Activated CD4-positive, alpha-beta T cell treated with anti-CD3 and anti-CD28 coated beads, Interleukin-2, amount 50 U/mL, for 4 hours (primary cell): ENCODE results near the gene ICA1.

Source experiments
- DNase-seq, 2 experiments: peaks; one replicate each; pipeline ENCODE4 v3.0.0-alpha.2; 2020

The ICA1 gene

DNA sequence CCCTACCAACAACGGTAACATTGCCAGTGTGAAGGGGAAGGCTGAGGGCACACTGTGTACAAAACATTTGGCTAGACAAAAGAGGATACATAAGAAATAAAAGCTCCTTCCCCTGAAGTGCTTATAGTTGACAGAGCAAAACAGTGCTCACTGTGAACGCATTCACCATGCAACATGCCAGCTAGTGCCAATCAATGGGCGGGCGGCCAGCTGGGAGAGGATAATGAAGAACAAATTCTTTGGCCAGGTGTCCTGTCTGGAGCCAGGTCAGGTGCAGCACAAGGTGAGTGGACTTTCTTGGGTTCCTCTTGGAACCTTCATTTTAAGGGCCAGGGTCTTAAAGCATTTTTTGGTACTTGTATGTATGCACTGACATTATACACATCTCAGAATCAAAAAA lies 106.1 kb downstream of the ICA1 start:
- no peak for DNase-seq

DNA sequence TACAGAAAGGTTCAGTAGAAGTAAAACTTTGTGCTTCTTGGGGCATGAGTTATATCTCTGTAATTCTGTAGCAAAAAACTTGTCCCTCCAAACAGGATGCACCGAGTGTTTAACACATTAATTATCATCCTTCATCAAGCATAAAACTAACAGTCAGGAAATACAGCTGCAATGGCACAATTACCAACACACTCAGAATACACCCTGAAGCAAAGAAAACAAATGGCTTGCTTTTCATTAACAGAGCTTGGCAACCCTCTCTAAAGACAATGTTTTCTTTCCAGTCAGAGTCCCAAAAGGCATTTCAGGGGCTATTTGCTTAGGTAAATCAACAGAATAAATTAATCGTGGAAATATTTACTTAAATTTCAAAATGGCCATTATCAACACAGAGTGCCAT lies 107.7 kb downstream of the ICA1 start:
- DNase-seq: no peak

DNA sequence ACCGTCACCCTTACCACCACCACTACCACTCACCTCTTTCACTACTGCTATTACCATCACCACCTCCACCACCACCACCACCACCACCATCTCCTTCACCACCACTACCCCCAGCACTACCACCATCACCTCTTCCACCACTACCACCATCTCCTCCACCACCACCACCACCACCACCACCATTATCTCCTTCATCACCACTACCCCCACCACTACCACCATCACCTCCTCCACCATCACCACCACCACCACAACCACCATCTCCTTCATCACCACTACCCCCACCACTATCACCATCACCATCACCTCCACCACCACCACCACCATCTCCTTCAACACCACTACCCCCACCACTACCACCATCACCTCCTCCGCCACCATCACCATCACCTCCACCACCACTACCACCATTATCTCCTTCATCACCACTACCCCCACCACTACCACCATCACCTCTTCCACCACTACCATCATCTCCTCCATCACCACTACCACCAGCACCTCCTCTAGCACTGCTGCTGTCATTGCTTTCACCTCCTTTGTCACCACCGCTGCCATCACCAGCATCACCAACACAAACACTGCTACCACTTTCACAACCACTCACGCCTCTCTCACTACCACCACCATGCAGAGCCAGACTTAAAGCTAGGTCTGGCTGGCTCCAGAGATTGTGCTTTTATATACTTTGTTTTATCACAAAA lies 109.3 kb downstream of the ICA1 start:
- DNase-seq: no peak

DNA sequence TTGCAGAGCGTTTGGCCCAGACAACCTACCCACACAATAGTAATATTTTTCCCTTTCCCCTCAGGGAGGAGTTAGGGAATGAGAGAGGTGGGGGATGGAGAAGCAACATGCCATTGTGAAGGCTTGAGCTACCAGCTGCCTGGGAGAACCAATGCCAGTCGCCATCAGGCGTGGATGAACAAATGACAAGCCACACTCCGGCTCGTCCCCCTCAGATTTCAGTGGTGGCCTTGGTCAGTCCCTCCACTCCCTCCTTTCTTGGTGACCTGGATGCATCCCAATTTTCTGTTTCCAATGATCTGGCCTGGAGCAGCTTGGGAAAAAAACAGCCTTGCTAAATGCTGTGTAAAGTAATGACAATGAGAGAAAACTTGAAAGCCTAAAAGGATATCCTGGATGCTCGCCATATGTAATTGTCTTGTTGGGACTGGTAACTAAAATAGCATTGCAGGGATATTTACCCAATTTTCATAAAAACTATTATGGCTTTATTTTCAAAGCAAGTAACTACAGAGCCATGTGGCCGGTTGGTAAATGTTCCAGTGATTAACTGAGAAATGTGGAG lies 110.7 kb downstream of the ICA1 start:
- no peak for DNase-seq

DNA sequence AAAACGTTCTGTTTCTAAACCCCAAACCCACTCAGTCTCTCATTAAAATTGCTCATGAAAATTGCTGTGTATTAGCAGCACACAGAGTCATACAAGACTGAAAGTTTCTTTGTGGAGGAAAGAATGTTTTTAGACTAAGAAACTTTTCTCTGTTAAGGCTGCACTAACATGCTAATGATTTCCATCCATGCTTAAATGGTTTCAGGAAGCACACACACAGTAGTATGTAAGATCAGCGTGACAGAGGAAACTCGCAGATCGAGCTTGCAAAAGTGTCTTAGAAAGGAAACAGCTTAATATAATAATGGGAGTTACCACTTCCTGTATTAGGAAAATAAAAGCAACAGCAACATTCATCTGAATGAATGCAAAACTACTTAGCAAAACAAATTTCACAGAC lies 112.7 kb downstream of the ICA1 start:
- DNase-seq: no peak

DNA sequence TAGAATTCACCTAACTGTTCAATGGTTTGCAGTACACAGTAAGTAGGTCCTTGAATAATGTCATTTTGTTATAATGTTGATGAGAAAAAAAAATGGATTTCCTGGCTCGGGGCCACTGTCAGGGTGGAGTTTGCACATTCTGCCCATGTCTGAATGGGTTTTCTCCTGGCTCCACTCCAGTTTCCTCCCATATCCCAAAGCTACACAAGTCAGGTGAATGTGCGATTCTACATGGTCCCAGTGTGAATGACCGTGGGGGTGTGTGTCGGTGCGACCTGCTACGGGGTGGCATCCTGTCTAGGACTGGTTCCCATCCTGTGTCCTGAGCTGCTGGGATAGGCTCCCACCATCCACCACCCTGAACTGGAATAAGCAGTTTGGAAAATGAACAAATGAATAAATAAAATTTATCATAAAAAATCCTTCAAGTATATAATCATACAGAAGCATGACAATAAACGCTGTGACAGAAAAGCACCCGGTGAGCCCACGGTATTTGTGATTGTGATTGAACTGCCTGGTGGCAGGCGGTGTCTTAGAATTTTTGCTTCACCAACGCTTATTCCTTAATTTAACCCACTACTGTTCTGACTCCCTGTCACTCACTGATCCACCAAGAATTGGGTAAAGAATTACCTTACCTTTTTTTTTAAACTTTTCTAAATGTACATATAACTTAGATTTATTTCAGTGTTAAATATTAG lies 114.1 kb downstream of the ICA1 start:
- no peak for DNase-seq

DNA sequence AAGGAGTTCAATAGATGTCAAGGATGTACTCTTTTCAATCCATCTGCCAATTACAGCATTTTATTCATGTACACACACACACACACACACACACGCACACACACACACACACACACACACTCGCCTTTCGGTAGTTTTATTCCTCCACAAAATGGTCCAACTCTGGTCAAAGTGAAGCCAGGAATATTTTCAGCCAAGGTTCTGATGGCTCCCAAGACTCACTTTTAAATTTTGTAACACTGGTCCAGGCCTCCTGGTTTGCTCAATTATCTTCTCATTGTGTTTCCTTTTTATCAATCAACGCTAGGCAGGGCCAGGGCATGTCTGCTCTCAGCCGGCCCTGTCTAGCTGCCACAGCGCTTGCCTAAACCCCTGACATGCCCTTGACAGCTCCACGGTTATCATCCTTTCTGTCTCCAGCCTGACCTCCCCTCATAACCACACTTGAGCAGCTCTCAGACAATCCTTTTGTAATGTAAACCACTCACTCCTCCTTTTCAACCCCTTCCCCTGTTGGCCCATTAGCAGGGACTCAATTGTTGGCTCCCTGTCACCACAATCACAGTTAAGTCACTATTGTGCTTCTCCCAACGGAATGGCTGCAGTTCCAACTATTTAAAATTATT lies 115.1 kb downstream of the ICA1 start:
- DNase-seq: no peak

DNA sequence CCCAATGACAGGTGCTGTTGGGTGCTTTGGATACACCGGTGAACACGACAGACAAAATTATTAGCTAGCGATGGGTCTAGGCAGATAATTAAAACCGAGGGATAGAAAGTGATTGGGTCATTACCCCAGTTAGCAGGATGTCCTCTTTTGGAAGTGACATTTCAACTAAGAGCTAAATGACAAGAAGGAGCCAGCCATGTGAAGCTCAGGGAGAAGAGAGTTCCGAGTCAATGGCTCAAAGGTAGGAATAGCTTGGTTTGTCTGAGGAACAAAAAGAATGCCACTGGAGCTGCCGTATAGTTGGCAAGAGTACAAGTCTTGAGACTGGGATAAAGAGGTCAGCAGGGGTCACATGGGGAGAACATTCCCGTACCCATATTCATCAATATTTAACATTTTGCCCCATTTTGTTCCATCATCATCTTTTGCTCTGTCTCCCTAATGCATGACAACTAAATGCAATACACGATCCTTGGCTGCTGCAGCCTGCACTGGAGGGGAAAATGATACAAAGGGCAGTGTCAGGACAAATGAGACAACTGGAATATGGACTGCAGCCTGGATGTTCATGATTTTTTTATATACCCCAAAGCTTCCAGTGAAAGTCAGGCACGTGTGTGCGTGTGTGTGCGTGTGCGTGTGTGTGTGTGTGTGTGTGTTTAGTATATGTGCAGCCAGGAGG lies 115.7 kb downstream of the ICA1 start:
- DNase-seq: no peak

DNA sequence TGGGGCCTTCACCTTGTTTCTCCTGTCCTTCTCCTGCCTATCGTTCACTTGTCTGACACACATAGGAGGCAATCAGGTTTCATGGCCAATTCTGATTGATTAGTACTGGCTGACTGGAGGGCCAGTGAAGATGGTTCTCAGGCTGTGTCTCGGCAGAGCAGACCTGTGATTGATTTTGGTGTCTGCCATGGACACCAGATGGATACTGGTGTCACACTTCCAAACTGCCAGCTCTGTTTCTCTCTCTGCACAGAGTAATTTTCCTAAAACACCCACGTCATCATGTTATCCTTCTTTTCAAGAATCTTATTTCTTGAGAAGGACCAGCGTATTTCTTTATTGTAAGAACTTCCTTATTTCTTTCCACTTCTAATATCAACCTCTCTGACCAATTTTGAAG lies 117.1 kb downstream of the ICA1 start:
- no peak for DNase-seq

DNA sequence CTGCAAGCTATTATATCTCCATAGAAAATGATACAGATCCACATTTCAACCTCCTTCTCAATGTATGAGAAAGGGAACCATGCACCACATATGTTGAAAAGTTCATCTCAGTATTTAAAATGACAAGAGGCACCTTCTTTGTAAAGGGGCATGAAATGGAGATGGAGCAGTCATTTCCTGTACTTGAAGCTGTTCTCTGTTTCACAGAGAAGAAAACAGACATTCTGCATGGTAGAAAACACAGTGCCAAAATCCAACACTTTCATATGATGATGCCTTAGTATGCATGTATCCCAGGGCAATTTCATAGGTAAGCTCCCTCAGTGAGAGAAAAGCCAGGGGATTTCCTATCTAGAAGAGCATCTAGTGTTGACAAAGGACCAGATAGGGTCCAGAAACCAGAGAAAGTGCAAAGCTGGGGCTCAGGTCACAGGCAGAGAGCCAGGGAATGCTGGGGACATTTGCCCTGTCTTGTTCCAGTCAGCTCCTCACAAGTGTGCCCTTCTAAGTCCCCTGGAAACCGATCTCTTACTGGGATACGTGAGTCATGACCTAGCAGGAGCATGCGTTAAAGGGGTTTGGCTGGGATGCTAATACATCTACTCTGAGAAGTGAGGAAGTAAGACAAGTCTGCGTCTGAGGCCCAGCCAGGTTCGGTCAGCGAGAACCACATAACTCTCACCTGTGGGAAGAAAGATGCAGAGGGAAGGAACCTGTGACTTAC lies 118.7 kb downstream of the ICA1 start:
- no peak for DNase-seq

DNA sequence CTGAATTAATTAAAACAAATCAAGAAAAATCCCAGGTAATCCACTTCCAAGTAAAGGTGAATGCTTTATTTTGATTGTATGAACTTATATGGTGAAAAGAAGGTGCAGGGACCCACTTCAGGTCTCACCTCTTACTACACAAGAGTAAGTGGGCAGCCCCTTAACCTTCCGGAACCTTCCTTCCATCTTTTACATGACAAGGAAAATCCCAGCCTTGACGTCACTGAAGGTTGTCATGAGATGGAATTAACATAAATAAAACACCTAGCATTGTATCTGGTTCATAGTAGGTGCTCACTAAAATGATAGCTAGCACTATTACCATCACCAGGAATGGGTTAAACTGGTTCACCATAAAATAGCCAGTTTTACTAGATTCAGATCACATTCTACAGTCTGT lies 119.5 kb downstream of the ICA1 start:
- no peak for DNase-seq

DNA sequence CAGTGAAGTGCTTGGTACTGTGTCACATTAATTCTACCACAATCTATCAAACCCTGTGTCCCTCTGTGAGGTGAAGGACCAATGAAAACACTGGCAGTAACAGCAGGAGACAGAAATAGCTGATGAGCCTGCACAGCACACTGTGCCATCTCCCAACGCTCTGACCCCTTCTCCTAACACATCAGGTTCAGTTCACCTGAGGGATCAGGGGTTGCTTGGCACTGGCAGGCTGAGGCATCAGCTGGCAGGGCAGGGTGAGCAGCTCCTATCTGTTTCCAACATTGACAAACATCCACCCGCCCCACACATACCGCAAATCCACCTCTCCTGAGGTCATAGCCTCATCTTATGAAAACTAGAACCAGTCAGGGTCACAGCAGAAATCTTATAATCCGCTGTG lies 120.9 kb downstream of the ICA1 start:
- DNase-seq: no peak

DNA sequence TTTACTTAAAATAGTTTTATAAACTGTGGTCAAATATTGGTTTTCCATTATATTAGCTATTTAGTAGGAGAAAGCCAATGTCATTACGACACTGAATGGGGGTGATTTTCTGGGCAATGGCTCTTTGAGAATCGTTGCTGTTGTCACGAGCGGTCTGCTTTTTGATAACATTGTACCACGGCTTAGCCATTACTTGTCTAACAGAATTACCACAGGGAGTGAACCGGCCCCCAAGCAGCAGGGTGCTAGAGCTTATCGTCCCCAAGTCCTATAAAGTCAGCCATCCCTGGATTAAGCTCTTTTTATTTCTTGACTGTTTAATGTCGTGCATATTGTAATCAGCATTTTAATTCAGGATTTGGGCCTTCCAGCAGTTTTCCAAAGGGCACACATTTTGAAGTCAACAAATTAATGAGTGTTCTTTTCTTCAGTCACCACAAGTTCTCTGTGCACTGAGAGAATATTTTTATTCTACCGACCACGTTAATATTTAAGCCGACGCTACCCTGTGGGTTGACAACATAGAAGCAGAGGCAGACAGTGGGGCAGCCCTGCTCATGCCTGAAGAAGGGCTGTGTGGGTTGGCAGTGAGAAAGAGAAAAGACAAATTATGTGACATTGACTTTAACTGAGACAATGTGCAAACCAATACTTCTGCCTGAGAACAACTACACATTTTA lies 125.8 kb downstream of the ICA1 start:
- no peak for DNase-seq

DNA sequence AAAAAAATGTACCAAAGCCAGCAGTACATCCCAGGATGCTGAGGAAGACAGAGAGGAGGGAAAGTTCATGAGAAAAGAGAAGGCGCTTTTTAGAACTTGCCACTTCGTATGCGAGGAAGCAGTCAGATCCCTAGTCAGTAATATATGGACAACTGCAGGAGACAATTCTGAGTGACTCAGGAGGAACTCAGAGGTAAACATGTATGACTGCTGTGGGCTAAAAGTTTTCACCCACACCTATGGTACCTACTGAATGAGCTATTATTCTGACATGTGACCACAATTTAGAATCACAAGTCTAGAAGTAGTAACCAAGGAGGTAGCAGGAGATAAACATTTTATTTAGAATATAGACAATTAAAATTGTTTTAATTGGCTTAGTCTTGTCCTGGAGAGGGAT lies 126.5 kb downstream of the ICA1 start:
- no peak for DNase-seq

DNA sequence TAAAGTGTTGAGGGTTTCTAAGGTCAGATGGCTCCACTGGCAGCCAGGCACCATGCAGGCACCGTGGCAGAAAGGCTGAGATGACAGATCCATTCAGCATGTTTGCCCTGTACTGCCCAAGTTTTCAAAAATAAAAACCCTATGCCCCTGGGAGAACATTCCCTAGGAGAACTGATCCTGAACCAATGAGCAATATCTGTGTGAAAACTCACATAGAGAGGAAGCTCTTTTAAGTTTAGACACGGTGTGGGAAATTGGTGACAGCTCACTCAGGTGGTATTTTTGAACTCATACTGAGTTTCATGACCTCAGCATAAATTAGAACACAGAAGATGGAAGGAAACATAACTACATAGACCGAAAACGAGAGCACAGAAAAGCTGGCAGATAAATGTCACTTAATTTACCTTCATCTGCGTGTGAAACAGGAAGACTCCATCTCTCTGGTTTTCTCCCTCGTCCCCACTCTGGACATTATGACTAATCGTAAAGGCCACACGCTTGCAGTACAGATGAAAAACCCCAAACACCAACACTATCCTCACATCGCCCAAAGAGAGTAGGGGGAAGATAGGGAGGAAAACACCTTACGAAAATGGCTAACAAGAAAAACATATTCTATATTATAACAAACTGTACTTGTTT lies 127.8 kb downstream of the ICA1 start:
- no peak for DNase-seq

DNA sequence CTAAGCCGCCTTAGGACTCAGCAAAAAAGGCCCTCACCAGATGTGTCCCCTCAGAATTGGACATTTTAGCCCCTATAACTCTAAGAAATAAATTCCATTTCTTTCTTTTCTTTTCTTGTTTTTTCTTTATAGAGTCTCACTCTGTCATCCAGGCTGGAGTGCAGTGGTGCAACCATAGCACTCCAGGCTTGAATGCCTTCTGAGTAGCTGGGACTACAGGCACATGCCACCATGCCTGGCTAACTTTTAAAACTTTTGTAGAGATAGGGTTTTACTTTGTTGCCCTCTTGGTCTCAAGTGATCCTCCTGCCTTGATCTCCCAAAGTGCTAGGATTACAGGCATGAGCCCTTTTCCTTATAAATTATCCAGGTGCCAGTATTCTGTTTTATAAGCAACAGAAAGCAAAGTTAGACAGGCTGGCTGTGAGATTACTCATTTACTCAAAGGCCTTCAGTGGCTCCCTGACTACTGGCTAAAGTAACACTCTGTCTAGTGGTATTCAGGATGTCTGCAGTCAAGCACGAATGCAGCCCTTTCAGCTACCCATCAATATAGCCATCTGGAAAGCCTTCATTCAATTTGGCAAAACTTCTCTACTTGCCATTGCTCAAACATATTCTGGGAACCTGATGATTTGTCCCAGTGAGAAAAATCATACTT lies 128.6 kb downstream of the ICA1 start:
- DNase-seq: no peak

DNA sequence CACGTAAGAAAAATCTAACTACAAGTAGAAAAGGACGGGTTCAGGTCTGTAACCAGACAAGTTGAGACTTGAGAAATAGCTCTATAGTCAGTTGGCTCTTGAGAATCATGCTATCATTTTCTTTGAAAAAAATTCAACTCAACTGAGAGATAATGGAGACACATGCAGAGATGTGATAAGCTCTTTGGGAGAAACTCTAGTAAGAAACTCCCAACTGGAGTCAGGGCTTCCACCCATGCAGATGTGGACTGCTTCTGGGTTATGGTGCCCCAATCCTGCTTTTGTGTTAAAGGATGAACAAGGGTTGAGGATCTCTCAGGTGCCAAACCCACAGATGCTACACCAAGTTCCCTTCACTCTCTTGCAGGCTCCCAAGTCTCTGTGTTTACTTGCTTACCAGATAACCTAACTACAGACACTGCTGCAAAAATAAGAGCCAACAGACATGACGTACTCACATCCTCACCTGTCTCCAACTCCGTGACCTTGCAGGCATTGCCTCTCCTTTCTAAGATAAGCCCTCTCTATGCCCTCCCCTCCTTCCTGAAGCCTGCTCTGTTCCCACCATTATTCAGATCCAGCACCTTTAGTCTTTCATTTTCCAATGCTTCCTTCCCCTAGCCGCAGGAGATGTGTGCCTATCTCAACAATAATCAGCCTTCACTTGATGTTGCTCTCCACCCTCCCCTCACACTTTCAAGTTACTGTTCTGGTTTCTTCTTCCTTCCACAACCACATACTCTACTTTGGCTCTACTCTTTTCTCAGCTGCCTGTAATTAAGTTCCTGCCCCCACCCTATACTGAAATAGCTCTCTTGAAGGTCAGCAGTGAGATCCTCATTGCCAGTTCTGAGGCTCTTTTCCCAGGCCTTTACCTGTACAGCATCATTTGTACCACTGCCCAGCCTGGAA lies 130.0 kb downstream of the ICA1 start:
- DNase-seq: peak in 1 of 2 experiments; percentile 12

DNA sequence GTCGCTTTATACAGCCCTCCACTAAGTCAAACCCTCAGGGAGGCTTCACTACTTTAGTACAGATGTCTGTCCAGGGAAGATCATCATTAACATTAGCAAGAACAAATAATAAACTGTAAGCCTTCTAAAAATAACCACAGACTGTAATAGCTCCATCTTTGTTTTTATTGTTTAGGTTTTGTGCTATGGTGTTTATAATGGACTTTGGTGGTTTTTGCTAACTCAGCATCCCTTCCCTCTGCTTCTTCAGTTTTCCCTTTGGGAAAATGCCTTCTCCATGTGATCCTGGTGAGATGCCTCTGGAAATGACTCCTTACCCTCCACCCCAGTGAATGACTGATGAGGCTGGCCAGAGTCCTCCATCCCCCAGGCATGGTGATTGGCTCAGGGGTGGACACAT lies 131.3 kb downstream of the ICA1 start:
- DNase-seq: no peak

DNA sequence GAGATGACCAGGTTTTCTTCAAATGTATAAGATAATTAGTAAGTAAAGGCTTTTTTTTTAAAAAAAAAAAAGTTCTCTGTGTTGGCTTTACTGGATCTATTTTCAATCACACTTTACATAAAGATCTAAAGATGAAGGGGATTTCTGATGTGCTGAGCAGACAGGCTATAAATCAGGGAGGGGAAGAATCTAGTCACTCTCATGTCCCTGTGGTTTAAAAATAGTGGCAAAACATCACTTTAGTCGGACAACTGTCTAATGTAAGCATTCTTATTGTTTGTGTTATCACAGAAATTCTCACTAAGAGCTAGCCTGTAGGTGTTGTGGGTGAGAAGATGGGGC lies 132.7 kb downstream of the ICA1 start:
- no peak for DNase-seq
